K562 (cell line): ENCODE results near the gene ECD. TPM values are rescaled to one million over a fixed set of nuclear protein-coding genes. Genes with fewer than 3 reads are reported as not detected.

Source experiments
- ARID1B ChIP-seq: fragments of 450-650 bp; IDR thresholded peaks from 2 replicates; pipeline ENCODE4 v1.6.1; 2016; ENCODE audit warnings: antibody characterized with exemption, mild to moderate bottlenecking, inconsistent platforms
- CUX1 ChIP-seq: fragments of 200-800 bp; sonication (Bioruptor generic); IDR thresholded peaks from 2 replicates; pipeline ENCODE4 v1.6.1; 2016; ENCODE audit warnings: missing genetic modification characterization, missing compliant biosample characterization
- FOXA1 ChIP-seq: fragments of 450-650 bp; IDR thresholded peaks from 2 replicates; pipeline ENCODE4 v1.6.1; 2016; ENCODE audit warnings: mild to moderate bottlenecking, borderline replicate concordance
- NFATC3 ChIP-seq: fragments of 450-650 bp; IDR thresholded peaks from 2 replicates; pipeline ENCODE4 v1.6.1; 2017; ENCODE audit warnings: mild to moderate bottlenecking
- NFXL1 ChIP-seq: fragments of 450-650 bp; formaldehyde crosslinking; IDR thresholded peaks from 2 replicates; pipeline ENCODE4 v1.4.0; 2021; ENCODE audit warnings: mild to moderate bottlenecking
- POLR3G ChIP-seq: IDR thresholded peaks from 2 replicates; pipeline ENCODE4 v1.6.1; 2011; ENCODE audit not compliant: insufficient read length, insufficient replicate concordance; ENCODE audit errors: extremely low read depth
- RB1 ChIP-seq: fragments of 450-650 bp; IDR thresholded peaks from 2 replicates; pipeline ENCODE4 v1.6.1; 2017; ENCODE audit warnings: low read depth, mild to moderate bottlenecking
- RBM22 ChIP-seq: fragments of 200-400 bp; formaldehyde crosslinking; IDR thresholded peaks from 2 replicates; pipeline ENCODE4 v1.6.1; 2018; ENCODE audit warnings: low read length, low read depth; ENCODE audit not compliant: poor library complexity, severe bottlenecking
- SRSF3 ChIP-seq: fragments of 200-400 bp; formaldehyde crosslinking; IDR thresholded peaks from 2 replicates; pipeline ENCODE4 v1.6.1; 2016; ENCODE audit warnings: mild to moderate bottlenecking, low read length, moderate library complexity; ENCODE audit not compliant: insufficient read depth
- STAG1 ChIP-seq: sonication (generic); formaldehyde crosslinking; IDR thresholded peaks from 2 replicates; pipeline ENCODE4 v1.5.0; 2020; ENCODE audit warnings: missing genetic modification reagents, borderline replicate concordance
- U2AF2 ChIP-seq: fragments of 200-400 bp; formaldehyde crosslinking; optimal IDR thresholded peaks from 2 replicates; pipeline ENCODE3; 2017; ENCODE audit warnings: low read depth, mild to moderate bottlenecking, low read length
- ZBTB49 ChIP-seq: sonication (generic); formaldehyde crosslinking; IDR thresholded peaks from 2 replicates; pipeline ENCODE4 v1.8.0; 2022; ENCODE audit warnings: missing genetic modification reagents, mild to moderate bottlenecking, borderline replicate concordance
- ZKSCAN3 ChIP-seq: fragments of 250-450 bp; sonication (Bioruptor Pico); IDR thresholded peaks from 2 replicates; pipeline ENCODE4 v1.4.0; 2020
- polyA plus RNA-seq, 8 experiments: library from polyadenylated mRNA; depleted of rRNA in 4 of 8; stranded (reverse) in 5 of 8; unstranded in 3 of 8; fragments of >200 nt; fragmentation: Nextera tagmentation in 2 of 8; fragmentation: Illumina TruSeq in 1 of 8; extraction: Ambion mirVana in 2 of 8; extraction: Trizol in 1 of 8; gene quantifications; 2 replicates each; pipeline versions ENCODE4 v1.2.1 to v1.2.3, GENCODE V29; 2011 to 2014; ENCODE audit warnings: inconsistent platforms in 1 of 8, missing spikeins in 1 of 8
- total RNA-seq, 7 experiments: library from RNA; depleted of rRNA in 6 of 7; stranded (reverse); fragments of >200 nt in 6 of 7; fragmentation: Illumina TruSeq in 2 of 7; extraction: Trizol in 2 of 7; gene quantifications; 2 replicates each; pipeline versions ENCODE4 v1.2.1 to v1.2.3, GENCODE V29; 2011 to 2021; ENCODE audit warnings: low replicate concordance in 1 of 7
- TF ChIP-seq, protein P1 (sequence below): fragments of 250-450 bp; sonication (Bioruptor Pico); IDR thresholded peaks from 2 replicates; pipeline ENCODE4 v1.8.0; 2022; ENCODE audit warnings: inconsistent platforms
- TF ChIP-seq, protein P2 (sequence below): fragments of 250-450 bp; sonication (Bioruptor Pico); IDR thresholded peaks from 2 replicates; pipeline ENCODE4 v1.8.0; 2022; ENCODE audit warnings: moderate library complexity, mild to moderate bottlenecking, inconsistent platforms

ECD gene
- total and polyA plus RNA-seq, 9 of the 15 experiments (the other 6 are each of a cell fraction or from before 2014, with no cell fraction given): 33.5 to 79.9 (median 53.2) TPM

DNA sequence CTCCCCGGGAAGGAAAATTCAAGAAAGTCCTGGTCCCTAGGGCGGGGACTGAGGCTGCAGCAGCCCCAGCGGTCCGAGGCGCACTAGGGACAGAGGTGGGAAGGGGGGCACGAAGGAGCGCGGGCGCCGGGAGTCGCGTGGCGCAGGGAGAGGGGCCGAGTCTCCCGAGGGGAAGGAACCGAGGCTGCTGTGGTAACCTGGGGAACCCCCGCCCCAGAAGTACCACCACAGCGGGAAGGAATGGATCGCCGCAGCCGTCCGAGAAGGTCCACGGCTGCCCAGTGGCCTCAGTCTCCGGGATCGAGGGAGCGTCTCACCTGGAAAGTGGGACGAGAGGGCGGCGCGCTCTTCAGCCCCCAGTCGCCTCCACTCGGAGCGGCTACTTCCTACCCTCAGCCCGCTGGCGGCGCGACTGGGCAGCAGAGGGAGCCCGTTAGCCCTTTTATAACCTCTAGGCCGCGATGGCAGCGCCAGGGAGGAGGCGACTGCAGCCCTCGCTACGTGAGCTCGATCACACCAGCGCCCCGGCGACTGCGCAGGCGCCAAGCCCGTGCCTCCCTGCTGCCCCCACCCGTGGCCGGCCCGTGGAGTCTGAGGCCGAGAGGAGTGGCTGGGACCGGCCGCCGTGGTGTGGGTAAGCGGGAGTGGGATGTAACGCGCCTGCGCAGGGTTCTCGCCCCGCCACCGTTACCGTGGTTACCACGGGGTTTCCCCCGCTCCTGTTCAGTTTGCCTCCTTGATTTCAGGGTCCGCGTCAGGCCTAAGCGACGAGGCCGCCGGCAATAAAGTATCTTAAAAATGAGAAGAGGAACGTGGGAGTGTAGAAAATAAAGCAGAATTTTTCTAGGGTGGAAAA lies 71.1 kb downstream of the ECD start, which contains the start of gene P4HA1 (continued):
- TF ChIP-seq, protein P1, sequence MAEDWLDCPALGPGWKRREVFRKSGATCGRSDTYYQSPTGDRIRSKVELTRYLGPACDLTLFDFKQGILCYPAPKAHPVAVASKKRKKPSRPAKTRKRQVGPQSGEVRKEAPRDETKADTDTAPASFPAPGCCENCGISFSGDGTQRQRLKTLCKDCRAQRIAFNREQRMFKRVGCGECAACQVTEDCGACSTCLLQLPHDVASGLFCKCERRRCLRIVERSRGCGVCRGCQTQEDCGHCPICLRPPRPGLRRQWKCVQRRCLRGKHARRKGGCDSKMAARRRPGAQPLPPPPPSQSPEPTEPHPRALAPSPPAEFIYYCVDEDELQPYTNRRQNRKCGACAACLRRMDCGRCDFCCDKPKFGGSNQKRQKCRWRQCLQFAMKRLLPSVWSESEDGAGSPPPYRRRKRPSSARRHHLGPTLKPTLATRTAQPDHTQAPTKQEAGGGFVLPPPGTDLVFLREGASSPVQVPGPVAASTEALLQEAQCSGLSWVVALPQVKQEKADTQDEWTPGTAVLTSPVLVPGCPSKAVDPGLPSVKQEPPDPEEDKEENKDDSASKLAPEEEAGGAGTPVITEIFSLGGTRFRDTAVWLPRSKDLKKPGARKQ (CRISPR knock-in tag): no peak
- TF ChIP-seq CUX1 (CRISPR knock-in tag): no peak
- no peak for TF ChIP-seq STAG1 (CRISPR knock-in tag)
- TF ChIP-seq NFXL1 (CRISPR knock-in tag): no peak
- peak; percentile 30; the same call in 1 of the 2 replicates for TF ChIP-seq SRSF3
- no peak for TF ChIP-seq POLR3G
- TF ChIP-seq ZKSCAN3: no peak
- TF ChIP-seq U2AF2: no peak
- TF ChIP-seq RBM22: peak; percentile 94
- no peak for TF ChIP-seq NFATC3
- no peak for TF ChIP-seq FOXA1
- no peak for TF ChIP-seq ZBTB49
- TF ChIP-seq RB1: peak; percentile 90
- TF ChIP-seq ARID1B: no peak; the same call in 1 of the 2 replicates
- TF ChIP-seq, protein P2, sequence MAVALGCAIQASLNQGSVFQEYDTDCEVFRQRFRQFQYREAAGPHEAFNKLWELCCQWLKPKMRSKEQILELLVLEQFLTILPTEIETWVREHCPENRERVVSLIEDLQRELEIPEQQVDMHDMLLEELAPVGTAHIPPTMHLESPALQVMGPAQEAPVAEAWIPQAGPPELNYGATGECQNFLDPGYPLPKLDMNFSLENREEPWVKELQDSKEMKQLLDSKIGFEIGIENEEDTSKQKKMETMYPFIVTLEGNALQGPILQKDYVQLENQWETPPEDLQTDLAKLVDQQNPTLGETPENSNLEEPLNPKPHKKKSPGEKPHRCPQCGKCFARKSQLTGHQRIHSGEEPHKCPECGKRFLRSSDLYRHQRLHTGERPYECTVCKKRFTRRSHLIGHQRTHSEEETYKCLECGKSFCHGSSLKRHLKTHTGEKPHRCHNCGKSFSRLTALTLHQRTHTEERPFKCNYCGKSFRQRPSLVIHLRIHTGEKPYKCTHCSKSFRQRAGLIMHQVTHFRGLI (CRISPR knock-in tag): 0 out of 2 replicates have a peak, but pooled peaks have one; percentile 14
